Loucy (cell line): Measurements from ENCODE around the gene RPL27.

Experiments
- H2AFZ ChIP-seq: fragments of 200-600 bp; sonication (generic); 2 replicates; pipeline ENCODE4 v1.6.0; 2016; ENCODE audit warnings: antibody characterized with exemption, mild to moderate bottlenecking, low read length, moderate library complexity
- H3F3A ChIP-seq: fragments of 200-600 bp; 2 replicates; pipeline ENCODE4 v1.6.0; 2016; ENCODE audit warnings: antibody characterized with exemption, low read depth, mild to moderate bottlenecking
- H3K27me3 ChIP-seq: fragments of 200-600 bp; sonication (generic); 2 replicates; pipeline ENCODE4 v1.6.1; 2014; ENCODE audit warnings: low read length, mild to moderate bottlenecking; ENCODE audit not compliant: insufficient read depth, poor library complexity, severe bottlenecking
- H3K36me3 ChIP-seq: fragments of 200-600 bp; sonication (generic); 2 replicates; pipeline ENCODE4 v1.6.1; 2016; ENCODE audit warnings: low read length; ENCODE audit not compliant: insufficient read depth
- H3K4me1 ChIP-seq: fragments of 200-600 bp; sonication (generic); 2 replicates; pipeline ENCODE4 v1.5.1; 2014; ENCODE audit warnings: low read length, mild to moderate bottlenecking; ENCODE audit not compliant: insufficient read depth, poor library complexity, severe bottlenecking
- H3K4me2 ChIP-seq: fragments of 200-600 bp; sonication (generic); 2 replicates; pipeline ENCODE4 v1.6.0; 2014; ENCODE audit warnings: antibody characterized with exemption, low read length, low read depth, mild to moderate bottlenecking; ENCODE audit not compliant: poor library complexity, severe bottlenecking
- H3K4me3 ChIP-seq: fragments of 200-600 bp; sonication (generic); 2 replicates; pipeline ENCODE4 v1.5.1; 2014; ENCODE audit warnings: low read length, mild to moderate bottlenecking, mixed read lengths; ENCODE audit not compliant: poor library complexity, severe bottlenecking
- H3K79me2 ChIP-seq: fragments of 200-600 bp; sonication (generic); 2 replicates; pipeline ENCODE4 v1.6.1; 2014; ENCODE audit warnings: low read length; ENCODE audit not compliant: insufficient read depth
- H3K9ac ChIP-seq: fragments of 200-600 bp; sonication (generic); 2 replicates; pipeline ENCODE4 v1.6.0; 2014; ENCODE audit warnings: mild to moderate bottlenecking, low read depth, low read length, moderate library complexity; ENCODE audit not compliant: poor library complexity, severe bottlenecking
- H3K9me2 ChIP-seq: fragments of 200-600 bp; sonication (generic); replicated peaks from 2 replicates; pipeline ENCODE4 v1.6.1; 2016; ENCODE audit warnings: low read depth, low read length, mixed read lengths
- H3K9me3 ChIP-seq: fragments of 200-600 bp; sonication (generic); 2 replicates; pipeline ENCODE4 v1.6.1; 2014; ENCODE audit warnings: mild to moderate bottlenecking, antibody characterized with exemption, low read length, low read depth; ENCODE audit not compliant: insufficient read depth
- H4K20me1 ChIP-seq: fragments of 200-600 bp; sonication (generic); 2 replicates; pipeline ENCODE4 v1.6.0; 2014; ENCODE audit warnings: antibody characterized with exemption, low read length, mild to moderate bottlenecking; ENCODE audit not compliant: insufficient read depth, poor library complexity, severe bottlenecking
- EZH2phosphoT487 ChIP-seq: fragments of 200-600 bp; IDR thresholded peaks from 2 replicates; pipeline ENCODE4 v1.6.1; 2018; ENCODE audit warnings: antibody characterized with exemption, mild to moderate bottlenecking, moderate library complexity, borderline replicate concordance
- TF ChIP-seq, protein P1 (sequence below): fragments of 200-600 bp; sonication (generic); conservative IDR thresholded peaks from 2 replicates; pipeline ENCODE4 v1.5.1; 2014; ENCODE audit warnings: mild to moderate bottlenecking, antibody characterized with exemption, low read length

RPL27 gene

DNA sequence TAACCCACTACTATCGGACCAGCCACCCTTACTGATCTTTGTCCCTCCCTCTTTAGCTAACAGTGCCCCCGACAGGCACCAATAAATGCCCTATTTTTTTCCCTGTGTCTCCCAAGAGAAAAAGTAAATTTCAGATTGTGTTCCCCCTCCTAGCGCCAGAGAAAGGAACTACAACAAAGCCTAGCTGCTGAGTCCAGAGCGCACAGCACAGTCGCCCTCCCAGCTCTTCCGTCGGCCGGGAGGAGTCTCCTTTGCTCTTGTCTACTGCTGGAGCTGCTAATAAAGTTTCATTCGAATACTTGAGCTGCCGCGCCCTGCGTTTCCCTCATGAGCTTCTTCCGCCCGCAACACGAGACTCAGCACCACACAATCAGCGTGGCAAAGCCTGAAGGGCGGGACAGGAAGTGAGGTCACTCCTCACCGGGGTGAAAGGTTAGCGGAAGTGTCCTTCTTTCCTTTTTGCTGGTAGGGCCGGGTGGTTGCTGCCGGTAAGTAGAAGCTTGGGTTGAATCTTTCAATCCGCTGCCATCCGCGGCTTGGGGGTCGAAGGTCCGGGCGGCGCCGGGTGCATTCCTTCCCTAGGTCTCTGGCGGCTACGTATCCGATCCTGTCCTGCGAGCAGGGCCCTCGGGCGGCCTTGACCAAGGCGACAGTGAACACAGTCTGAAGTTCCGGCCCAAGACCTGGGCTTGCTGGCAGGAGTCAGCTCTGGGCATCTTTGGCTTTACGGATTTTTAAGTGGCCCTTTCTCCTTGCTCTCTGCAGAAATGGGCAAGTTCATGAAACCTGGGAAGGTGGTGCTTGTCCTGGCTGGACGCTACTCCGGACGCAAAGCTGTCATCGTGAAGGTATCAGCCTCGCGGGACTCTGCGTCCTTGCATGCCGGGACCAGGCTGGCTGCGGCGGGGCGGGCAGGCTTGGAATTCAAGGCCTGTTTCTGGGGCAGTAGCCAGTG lies at the start of gene RPL27:
Gene RPL27, plus strand, starts transcription at position 436 of the 955 bp plus-strand sequence. Its CDS starts 332 bp downstream, at position 768.
- H3K9me3 ChIP-seq, result no peaks in the 10 kb centered on the region

DNA sequence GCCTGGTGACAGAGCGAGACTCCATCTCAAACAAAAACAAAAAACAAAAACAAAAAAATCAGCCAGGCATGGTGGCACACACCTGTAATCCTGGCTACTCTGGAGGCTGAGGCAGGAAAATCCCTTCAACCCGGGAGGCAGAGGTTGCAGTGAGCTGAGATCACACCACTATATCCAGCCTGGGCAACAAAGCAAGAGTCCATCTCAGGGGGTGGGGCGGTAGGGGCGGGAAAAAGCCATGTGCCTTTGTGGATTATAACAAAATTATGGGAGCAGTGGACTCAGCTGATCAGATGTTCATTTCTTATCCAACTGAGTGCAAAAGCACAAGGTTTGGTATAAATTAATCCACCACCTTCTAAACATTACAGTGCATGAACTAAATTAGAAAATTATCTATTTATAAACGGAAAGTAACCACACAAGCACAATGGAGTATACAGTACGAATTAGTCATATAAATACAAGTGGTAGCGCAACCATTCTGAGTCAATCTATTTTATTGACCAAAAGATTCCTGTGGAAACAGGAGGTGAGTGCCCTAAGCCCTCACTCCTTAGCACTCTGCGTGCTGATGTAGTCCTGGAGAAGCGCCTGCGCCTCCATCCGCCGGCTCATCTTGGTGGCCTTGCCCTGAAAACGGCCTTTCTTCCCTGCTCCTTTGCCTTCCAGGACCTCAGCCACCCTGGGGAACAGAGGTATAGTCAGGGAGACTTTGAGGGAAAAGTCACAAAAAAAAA lies 48.0 kb upstream of the RPL27 start:
- Histone ChIP-seq H3K9ac (no peak overlapping the region), H3K27me3 (no peaks in the 10 kb centered on the region), H3K9me3 (no peaks in the 10 kb centered on the region), H3F3A (no peaks in the 10 kb centered on the region), H3K9me2 (no peaks in the 10 kb centered on the region), H3K4me3 (no peak overlapping the region), H4K20me1 (no peaks in the 10 kb centered on the region), H2AFZ (no peak overlapping the region), H3K4me2 (no peak overlapping the region), H3K36me3 (peaks cover 36% of the 10 kb centered on the region; the same call in 1 of the 2 replicates), H3K79me2 (no peaks in the 10 kb centered on the region), H3K4me1 (no peaks in the 10 kb centered on the region)
- no peak for TF ChIP-seq EZH2phosphoT487
- TF ChIP-seq, protein P1, sequence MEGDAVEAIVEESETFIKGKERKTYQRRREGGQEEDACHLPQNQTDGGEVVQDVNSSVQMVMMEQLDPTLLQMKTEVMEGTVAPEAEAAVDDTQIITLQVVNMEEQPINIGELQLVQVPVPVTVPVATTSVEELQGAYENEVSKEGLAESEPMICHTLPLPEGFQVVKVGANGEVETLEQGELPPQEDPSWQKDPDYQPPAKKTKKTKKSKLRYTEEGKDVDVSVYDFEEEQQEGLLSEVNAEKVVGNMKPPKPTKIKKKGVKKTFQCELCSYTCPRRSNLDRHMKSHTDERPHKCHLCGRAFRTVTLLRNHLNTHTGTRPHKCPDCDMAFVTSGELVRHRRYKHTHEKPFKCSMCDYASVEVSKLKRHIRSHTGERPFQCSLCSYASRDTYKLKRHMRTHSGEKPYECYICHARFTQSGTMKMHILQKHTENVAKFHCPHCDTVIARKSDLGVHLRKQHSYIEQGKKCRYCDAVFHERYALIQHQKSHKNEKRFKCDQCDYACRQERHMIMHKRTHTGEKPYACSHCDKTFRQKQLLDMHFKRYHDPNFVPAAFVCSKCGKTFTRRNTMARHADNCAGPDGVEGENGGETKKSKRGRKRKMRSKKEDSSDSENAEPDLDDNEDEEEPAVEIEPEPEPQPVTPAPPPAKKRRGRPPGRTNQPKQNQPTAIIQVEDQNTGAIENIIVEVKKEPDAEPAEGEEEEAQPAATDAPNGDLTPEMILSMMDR, result no peak

More for the DNA sequence above, at the start of gene RPL27:
- Histone ChIP-seq H2AFZ (peak within 1 kb of the TSS; percentile 91), H3K36me3 (peaks cover 20% of the 10 kb centered on the region; the same call in 1 of the 2 replicates), H3K4me1 (peaks cover 22% of the 10 kb centered on the region), H3K4me3 (peak within 1 kb of the TSS; percentile 100), H3F3A (peaks cover 2% of the 10 kb centered on the region; the same call in 1 of the 2 replicates), H3K9me2 (no peaks in the 10 kb centered on the region), H3K9ac (peak within 1 kb of the TSS; percentile 100), H3K27me3 (peaks cover 10% of the 10 kb centered on the region), H3K4me2 (peak within 1 kb of the TSS; percentile 93), H4K20me1 (peaks cover 28% of the 10 kb centered on the region), H3K79me2 (peaks cover 35% of the 10 kb centered on the region)
- no peak for TF ChIP-seq EZH2phosphoT487
- TF ChIP-seq, protein P1, result peak; percentile 84

- H3K27me3 ChIP-seq, result no peaks in the 10 kb centered on the region
- no peak overlapping the region for H2AFZ ChIP-seq
- TF ChIP-seq, protein P1, result no peak
- no peak for TF ChIP-seq EZH2phosphoT487
- H3K9me3 ChIP-seq, result no peaks in the 10 kb centered on the region
- H3K79me2 ChIP-seq, result no peaks in the 10 kb centered on the region
- H4K20me1 ChIP-seq, result no peaks in the 10 kb centered on the region
- no peak overlapping the region for H3K9ac ChIP-seq
- no peaks in the 10 kb centered on the region for H3F3A ChIP-seq
- no peaks in the 10 kb centered on the region for H3K9me2 ChIP-seq
- H3K4me2 ChIP-seq, result no peak overlapping the region
- H3K4me3 ChIP-seq, result no peak overlapping the region
- peaks cover 56% of the 10 kb centered on the region; the same call in 1 of the 2 replicates for H3K36me3 ChIP-seq
- no peaks in the 10 kb centered on the region for H3K4me1 ChIP-seq
These were observed 44.5 kb upstream of the RPL27 start for GRCh38 chr17:42953669-42954068.
